NCI-H146 treated with DMSO at 0.1 percent for 48 hours (cell line): Measurements from ENCODE around the gene LSG1.
"Not testable (repeated sequence)": the region's sequence is repeated elsewhere in the genome, so short reads cannot be mapped to it uniquely, and the experiment has no call there.

Source experiments
- DNase-seq: peaks from one replicate; lab custom pipeline; 2025; ENCODE audit not compliant: unreplicated experiment; lab: John Stamatoyannopoulos, UW

LSG1 gene

GRCh38 chr3:194619741-194620140, 52.2 kb downstream of the LSG1 start:
- DNase-seq: no peak

- no peak for DNase-seq
Observed at GRCh38 chr3:194618858-194619608, 53.0 kb downstream of the LSG1 start.

- no peak for DNase-seq
Observed at GRCh38 chr3:194617827-194618226, 54.2 kb downstream of the LSG1 start.

- no peak for DNase-seq
Observed at GRCh38 chr3:194617143-194617671, 54.8 kb downstream of the LSG1 start.

- DNase-seq: no peak
Observed at GRCh38 chr3:194615226-194615625, 56.8 kb downstream of the LSG1 start.

GRCh38 chr3:194612221-194612620, 59.8 kb downstream of the LSG1 start:
- DNase-seq: no peak

GRCh38 chr3:194610689-194611088, 61.3 kb downstream of the LSG1 start:
- DNase-seq: no peak

GRCh38 chr3:194609601-194610000, 62.4 kb downstream of the LSG1 start:
- DNase-seq: no peak

- DNase-seq: no peak
Observed at GRCh38 chr3:194608981-194609380, 63.0 kb downstream of the LSG1 start.

- DNase-seq: no peak
Observed at GRCh38 chr3:194607592-194608389, 64.2 kb downstream of the LSG1 start.

GRCh38 chr3:194606941-194607340, 65.0 kb downstream of the LSG1 start:
- no peak for DNase-seq

GRCh38 chr3:194606163-194606562, 65.8 kb downstream of the LSG1 start:
- no peak for DNase-seq

GRCh38 chr3:194605314-194605713, 66.7 kb downstream of the LSG1 start:
- DNase-seq: not testable (repeated sequence)

- DNase-seq: no peak
Observed at GRCh38 chr3:194604837-194605236, 67.2 kb downstream of the LSG1 start.

- no peak for DNase-seq
Observed at GRCh38 chr3:194604126-194604525, 67.9 kb downstream of the LSG1 start.

- no peak for DNase-seq
Observed at GRCh38 chr3:194602669-194603171, 69.3 kb downstream of the LSG1 start.

- no peak for DNase-seq
Observed at GRCh38 chr3:194598771-194599557, 73.0 kb downstream of the LSG1 start.

- no peak for DNase-seq
Observed at GRCh38 chr3:194596906-194597305, 75.1 kb downstream of the LSG1 start.

GRCh38 chr3:194592798-194593752, 78.9 kb downstream of the LSG1 start:
- DNase-seq: no peak
